PC-3 (cell line): Measurements from ENCODE around the gene CST11.

Experiments
- EZH2 ChIP-seq: fragments of 300-600 bp; sonication (generic); IDR thresholded peaks from one replicate; pipeline ENCODE4 v1.6.1; 2017; ENCODE audit warnings: antibody characterized with exemption, mild to moderate bottlenecking, low read length; ENCODE audit not compliant: unreplicated experiment
- EZH2phosphoT487 ChIP-seq: fragments of 300-600 bp; sonication (generic); IDR thresholded peaks from 2 replicates; pipeline ENCODE4 v1.6.1; 2018; ENCODE audit warnings: mild to moderate bottlenecking, antibody characterized with exemption, low read length, borderline replicate concordance
- TF ChIP-seq, protein P1 (sequence below): fragments of 300-600 bp; sonication (generic); conservative IDR thresholded peaks from 2 replicates; pipeline ENCODE4 v1.5.1; 2017; ENCODE audit warnings: antibody characterized with exemption, low read depth, mild to moderate bottlenecking, low read length

DNA sequence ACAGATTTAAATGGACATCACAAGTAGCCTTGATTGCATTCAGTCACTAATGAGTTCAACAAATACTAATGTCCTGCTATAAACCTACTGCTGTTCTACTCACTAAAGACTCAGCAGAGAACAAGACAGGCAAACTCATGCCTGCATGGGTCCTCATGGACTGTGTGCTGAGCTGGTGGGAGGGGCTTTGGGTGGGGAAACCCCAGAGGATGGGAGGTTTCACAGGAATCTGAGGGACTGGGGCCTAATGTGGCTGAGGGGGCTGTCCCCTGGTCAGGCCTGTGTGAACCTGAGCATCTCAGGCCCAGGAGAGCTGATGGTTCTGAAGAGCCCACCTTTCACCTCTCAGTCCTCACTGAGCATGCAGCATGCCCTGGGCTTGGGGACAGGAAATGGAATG lies 39.6 kb upstream of the CST11 start:
- TF ChIP-seq EZH2 (no peak), EZH2phosphoT487 (no peak)
- TF ChIP-seq, protein P1, sequence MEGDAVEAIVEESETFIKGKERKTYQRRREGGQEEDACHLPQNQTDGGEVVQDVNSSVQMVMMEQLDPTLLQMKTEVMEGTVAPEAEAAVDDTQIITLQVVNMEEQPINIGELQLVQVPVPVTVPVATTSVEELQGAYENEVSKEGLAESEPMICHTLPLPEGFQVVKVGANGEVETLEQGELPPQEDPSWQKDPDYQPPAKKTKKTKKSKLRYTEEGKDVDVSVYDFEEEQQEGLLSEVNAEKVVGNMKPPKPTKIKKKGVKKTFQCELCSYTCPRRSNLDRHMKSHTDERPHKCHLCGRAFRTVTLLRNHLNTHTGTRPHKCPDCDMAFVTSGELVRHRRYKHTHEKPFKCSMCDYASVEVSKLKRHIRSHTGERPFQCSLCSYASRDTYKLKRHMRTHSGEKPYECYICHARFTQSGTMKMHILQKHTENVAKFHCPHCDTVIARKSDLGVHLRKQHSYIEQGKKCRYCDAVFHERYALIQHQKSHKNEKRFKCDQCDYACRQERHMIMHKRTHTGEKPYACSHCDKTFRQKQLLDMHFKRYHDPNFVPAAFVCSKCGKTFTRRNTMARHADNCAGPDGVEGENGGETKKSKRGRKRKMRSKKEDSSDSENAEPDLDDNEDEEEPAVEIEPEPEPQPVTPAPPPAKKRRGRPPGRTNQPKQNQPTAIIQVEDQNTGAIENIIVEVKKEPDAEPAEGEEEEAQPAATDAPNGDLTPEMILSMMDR: no peak
